Central memory CD4-positive, alpha-beta T cell (primary cell): ENCODE measurements around the gene RAB3B.
"Not testable (repeated sequence)": the region's sequence is repeated elsewhere in the genome, so short reads cannot be mapped to it uniquely, and the experiment has no call there.

Experiments used
- DNase-seq: peaks from one replicate; pipeline ENCODE4 v3.0.0; 2022
- total RNA-seq, 3 experiments: gene quantifications; one replicate each; lab custom pipeline; 2026; lab: John Stamatoyannopoulos, UW

The RAB3B gene, protein sequence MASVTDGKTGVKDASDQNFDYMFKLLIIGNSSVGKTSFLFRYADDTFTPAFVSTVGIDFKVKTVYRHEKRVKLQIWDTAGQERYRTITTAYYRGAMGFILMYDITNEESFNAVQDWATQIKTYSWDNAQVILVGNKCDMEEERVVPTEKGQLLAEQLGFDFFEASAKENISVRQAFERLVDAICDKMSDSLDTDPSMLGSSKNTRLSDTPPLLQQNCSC
- 0 to 0.32 (median 0.22) reads per million in 3 experiments for total RNA-seq

DNA sequence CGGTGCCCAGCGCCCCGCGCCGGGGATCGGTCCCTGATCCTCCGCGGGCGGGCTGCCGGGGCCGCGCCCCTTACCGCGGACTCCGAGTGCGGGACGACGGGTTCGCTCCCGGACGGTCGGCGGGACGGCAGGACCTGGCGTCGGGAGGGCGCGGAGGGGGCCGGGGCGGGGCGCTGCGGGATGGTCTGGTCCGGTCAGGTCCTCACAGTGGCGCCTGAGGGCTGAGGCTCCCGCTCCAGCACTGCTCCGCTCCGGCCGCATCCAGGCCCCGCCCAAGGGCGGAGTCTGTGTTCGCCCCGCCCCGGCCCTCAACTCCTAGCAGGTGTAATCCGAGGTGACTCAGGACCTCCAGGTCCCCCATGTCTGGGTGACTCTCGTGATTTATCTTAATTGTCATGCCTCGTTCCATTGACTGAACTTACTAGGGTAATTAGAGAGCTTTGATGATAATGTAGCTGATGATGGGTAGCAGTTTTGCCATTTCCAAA lies at the start of gene RAB3B:
Gene RAB3B, minus strand, starts transcription at position 223 of the 488 bp plus-strand sequence. CDS start 13,583 bp downstream, outside the sequence.
- DNase-seq = peak; percentile 50

DNA sequence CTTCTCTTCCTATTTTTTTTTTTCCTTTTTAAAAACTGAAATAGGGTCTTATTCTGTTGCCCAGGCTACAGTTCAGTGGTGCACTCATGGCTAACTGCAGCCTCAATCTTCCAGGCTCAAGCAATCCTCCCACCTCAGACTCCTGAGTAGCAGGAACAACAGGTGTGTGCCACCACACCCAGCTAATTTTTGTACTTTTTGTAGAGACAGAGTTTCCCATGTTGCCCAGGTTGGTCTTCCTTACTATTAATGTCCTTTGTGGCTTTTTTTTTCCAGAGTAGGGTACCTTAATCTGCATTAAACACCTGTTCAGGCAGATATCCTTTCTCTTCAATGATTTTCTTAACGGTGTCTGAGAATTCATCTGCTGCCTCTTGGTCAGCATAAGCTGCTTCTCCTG lies 47.4 kb upstream of the RAB3B start:
- DNase-seq = no peak

DNA sequence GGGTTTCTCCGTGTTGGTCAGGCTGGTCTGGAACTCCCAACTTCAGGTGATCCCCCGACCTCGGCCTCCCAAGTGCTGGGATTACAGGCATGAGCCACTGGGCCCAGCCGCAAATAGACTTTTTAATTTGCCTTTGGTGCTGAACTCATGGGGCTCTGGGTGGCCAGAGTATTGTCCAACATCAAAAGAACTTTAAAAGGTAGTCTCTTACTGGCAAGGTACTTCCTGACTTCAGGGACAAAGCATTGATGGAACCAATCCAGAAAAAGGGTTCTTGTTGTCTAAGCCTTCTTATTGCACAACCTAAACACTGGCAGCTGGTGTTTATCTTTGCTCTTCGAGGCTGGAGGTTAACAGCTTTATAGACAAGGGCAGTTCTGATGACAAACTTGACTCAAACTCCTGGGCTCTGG lies 46.9 kb upstream of the RAB3B start:
- DNase-seq = no peak

DNA sequence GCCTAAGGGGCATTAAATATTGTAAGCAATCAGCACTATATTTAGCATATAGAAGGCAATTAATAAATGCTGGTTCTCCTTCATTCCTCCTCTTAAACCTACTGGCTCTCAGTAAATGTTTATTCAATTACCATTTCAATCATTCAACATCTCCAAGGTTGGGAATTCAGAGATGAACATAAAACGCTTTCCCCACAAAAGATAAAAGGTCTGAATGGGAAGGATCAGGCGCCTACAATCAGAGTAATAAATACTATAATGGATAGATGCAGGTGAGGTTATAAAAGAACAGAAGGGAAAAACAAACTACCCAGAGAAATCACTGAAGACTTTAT lies 43.5 kb upstream of the RAB3B start:
- no peak for DNase-seq

DNA sequence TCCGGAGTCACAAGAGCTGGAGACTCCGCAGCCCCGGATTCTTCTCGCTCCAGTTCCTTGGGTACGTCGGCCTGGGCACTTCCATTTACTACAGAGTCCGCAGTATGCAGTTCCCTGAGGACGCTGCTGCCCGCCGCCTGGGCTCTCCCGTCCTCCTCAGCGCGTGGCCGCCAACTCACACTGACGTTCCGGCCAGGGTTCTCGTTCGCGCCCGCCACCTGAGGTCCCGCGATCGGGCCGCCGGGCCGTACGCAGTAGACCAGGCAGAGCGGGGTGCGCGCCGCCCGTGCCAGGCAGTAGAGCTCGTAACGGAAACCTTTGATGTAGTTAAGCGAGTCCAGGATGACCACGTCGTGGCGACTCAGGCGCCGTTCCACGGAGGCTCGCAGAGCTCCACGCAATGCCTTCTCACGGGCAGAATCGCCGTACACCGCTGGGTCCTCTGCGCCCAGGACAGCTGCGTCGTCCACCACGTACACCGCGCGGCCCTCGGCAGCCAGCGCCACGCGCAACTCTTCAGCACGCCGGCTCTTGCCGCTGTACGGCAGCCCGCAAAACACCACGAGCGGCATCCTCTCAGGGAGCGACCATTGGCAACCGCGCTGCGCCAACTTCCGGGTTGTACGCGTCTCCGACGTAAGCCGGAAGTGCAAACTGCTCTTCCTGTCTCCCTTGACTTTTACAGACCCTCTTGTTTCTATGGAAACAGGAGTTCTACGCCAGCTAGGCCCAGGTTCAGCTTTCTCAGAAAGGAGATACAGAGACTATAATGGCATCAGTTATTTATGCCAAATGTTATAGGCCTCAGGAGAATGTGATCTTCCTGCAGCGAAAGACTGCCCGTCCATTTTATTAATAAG lies 42.9 kb upstream of the RAB3B start, which contains the start of gene KTI12:
Gene KTI12, minus strand, starts transcription at position 621 of the 860 bp plus-strand sequence. Its CDS starts 49 bp downstream, at position 572.
- peak; percentile 89 for DNase-seq

DNA sequence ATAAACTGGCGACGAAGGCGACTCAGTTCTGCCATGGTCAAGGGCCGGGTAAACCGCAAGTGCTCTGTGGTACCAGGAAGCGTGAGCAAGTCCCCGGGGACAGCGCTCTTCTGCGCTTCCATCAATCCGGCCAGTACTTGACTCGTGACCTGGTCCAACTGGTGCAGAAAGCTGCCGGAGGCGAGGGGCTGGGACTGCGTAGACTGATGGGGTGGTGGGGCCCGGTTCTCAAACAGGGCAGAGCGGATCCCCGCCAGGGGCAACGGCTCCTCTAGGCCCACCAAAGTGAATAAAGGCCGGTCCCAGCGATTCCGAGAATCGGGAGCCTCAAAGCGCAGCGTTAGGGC lies 42.3 kb upstream of the RAB3B start:
- no peak for DNase-seq

DNA sequence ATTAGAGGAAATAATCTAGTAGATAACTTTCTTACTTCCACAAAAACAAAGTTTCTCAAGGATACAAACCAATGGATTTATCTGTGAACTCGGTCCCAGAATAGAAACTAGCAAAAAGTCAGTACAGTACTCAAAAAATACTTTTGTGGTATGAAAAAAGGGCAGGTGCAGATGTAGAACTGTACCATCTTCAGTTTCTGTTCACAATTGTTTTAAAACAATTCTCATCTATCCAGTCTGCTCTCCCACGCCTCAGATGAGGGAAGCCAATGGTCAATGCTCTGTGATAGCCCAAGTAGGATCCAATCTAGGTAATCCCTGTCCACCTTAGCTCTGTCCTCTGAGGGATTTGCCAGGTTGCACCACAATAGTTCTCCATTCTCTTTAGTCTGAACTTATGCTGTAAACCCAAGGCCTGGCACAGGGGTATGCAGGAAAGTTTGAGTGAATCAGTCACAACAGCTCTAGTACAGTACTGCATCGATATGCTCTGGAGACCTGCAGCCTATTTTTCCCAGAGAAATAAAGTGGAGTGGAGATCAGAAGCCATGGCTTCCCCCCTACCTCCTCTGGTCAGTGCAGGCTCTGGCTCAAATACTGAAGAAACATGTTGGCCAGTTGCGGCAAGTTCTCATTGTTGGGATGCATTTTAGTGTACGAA lies 41.8 kb upstream of the RAB3B start:
- no peak for DNase-seq

DNA sequence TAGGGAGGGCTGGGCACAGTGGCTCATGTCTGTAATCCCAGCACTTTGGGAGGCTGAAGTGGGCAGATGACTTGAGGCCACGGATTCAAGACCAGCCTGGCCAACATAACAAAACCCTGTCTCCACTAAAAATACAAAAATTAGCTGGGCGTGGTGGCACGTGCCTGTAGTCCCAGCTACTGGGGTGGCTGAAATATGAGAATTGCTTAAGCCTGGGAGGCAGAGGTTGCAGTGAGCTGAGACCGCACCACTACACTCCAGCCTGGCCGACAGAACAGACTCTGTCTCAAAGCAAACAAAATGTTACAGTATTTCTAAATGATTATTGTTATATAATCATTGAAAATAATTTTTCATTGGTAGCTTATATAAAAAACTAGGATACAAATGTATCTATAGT lies 38.3 kb upstream of the RAB3B start:
- not testable (repeated sequence) for DNase-seq

DNA sequence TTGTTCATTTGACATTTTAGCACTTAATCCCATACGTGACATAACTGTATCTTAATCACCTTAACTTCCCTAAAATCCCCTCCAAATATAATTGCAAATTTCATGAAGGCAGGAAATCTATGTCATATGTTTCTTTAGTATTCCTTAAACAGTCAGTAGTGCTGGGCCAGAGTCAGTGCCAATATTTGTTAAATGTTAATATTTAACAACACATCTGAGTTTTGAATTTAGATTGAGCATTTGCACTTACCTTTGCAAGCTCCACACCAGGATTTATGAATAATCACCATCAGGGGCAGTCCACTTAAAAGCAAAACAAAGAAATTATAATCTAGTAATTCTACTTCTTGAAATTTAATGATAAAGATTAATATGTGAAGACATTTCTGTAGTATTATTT lies 37.8 kb upstream of the RAB3B start:
- DNase-seq = no peak

DNA sequence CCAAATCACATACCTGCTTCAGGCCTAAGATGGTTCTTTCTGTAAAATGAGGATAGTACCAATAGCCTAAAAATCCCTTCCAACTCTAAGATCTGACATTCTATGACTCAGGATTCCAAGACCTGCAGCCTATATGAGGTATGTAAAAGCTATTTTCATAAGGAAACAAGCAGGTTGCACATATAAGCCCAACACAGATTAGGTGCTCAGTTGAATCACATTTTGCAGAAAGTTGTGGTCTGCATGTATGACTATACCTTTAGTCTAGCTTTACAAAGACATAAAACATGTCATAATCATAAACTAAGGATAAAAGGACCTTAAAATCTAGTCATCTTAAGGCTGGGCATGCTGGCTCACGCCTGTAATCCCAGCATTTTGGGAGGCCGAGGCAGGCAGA lies 35.8 kb upstream of the RAB3B start:
- DNase-seq = no peak

DNA sequence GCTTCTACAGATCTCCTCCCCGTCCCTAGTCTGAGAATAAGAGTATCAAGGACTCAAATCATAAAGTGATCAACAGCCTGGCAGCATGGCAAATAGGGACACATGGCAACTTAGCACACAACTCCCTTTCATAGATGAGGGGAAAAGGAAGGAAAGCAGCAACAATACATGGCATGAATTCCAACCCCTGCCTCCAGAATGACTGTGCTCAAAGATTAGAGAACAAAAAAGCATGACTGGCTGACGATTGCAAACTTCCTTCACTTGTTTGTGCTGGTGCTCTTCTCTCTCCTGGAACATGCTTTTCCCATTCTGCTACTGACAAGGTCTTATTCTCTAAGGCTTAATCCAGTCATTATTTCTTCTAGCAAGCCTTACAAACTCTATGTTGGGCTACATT lies 31.6 kb upstream of the RAB3B start:
- DNase-seq = no peak

DNA sequence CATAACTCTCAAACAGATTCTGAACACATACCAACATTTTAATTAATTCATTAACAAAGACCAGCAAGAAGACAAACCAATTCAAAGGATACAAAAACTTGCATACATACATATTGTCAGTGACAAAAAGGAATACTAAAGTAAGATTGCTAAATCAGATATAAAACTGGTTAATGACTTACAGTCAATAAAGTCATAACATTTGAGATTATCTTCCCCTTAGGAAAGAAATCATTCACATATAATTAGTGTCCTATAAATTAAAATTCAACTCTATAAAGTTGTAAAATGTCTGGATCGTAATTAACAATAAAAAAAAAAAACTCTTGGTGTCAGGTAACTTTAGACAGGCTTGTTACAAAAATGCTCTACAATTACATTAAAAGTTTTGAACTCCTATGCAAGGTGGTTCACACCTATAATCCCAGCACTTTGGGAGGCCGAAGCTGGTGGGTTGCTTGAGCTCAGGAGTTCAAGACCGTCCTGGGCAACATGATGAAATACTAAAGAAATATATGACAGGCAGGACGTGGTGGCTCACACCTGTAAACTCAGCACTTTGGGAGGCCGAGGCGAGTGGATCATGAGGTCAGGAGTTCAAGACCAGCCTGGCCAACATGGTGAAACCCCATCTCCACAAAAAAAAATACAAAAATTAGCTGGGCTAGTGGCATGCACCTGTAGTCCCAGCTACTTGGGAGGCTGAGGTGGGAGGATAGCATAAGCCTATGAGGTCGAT lies 17.7 kb upstream of the RAB3B start:
- DNase-seq = no peak

DNA sequence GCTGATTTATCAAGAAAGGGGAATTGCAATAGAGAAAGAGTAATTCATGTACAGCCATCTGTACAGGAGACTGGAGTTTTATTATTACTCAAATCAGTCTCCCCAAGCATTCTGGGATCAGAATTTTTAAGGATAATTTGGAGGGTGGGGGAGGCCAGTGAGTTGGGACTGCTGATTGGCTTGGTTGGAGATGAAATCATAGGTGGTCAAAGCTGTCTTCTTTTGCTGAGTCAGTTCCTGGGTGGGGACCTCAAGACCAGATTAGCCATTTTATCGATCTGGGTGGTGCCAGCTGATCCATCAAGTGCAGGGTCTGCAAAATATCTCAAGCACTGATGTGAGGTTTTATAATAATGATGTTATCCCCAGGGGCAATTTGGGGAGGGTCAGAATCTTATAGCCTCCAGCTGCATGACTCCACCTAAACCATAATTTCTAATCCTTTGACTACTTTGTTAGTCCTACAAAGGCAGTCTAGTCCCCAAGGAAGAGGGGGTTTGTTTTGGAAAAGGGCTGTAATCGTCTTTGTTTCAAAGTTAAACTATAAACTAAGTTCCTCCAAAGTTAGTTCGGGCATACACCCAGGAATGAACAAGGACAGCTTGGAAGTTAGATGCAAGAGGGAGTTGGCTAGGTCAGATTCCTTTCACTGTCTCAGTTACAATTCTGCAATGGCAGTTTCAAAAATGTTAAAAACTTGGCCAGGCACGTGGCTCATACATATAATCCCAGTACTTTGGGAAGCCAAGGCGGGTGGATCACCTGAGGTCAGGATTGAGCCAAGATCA lies 16.9 kb upstream of the RAB3B start:
- DNase-seq = no peak

DNA sequence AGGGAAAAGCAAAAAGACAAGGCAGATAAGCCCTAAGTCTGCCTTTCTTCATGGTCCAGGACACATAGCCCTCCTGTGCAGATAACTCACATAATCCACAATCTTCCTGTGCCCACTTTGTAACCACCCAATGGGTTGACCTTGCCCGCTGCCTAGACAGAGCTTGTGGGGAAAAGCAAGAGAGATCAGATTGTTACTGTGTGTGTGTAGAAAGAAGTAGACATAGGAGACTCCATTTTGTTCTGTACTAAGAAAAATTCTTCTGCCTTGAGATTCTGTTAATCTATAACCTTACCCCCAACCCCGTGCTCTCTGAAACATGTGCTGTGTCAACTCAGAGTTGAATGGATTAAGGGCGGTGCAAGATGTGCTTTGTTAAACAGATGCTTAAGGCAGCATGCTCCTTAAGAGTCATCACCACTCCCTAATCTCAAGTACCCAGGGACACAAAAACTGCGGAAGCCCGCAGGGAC lies 15.6 kb upstream of the RAB3B start:
- not testable (repeated sequence) for DNase-seq

DNA sequence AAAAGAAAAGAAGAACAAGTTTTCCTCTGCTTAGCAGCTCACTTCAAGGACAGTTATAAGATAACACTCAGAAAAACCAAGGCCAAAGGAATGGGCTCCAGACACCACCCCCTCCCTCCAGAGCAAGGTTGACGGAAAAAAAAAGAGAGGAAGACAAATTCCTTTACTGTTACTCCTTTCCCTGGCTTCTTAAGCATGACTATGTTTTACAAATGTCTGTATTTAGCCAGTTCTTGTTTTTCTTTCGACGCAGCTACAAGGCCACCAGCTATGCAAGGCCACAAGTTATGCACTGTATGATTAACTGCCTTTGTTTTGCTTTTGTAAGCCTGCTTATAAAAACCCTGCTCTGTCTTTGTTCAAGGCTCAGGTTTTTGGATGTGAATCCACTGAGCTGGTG lies 15.0 kb upstream of the RAB3B start:
- DNase-seq = not testable (repeated sequence)

DNA sequence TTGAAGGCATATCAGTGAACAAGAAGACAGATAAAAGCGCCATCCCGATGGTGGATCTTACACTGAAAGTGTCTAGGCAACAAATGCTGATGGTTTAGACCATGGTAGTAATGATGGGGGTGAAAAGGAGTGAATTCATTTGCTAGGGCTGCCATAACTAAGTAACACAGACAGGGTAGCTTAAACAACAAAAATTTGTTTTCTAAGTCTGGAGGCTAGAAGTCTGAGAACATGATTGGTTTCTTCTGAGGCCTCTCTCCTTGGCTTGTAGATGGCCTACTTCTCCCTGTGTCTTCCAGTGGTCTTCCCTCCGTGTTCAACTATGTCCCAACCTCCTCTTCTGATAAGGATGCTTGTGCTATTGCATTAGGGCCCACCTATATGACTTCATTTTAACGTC lies 13.4 kb upstream of the RAB3B start:
- DNase-seq = no peak

DNA sequence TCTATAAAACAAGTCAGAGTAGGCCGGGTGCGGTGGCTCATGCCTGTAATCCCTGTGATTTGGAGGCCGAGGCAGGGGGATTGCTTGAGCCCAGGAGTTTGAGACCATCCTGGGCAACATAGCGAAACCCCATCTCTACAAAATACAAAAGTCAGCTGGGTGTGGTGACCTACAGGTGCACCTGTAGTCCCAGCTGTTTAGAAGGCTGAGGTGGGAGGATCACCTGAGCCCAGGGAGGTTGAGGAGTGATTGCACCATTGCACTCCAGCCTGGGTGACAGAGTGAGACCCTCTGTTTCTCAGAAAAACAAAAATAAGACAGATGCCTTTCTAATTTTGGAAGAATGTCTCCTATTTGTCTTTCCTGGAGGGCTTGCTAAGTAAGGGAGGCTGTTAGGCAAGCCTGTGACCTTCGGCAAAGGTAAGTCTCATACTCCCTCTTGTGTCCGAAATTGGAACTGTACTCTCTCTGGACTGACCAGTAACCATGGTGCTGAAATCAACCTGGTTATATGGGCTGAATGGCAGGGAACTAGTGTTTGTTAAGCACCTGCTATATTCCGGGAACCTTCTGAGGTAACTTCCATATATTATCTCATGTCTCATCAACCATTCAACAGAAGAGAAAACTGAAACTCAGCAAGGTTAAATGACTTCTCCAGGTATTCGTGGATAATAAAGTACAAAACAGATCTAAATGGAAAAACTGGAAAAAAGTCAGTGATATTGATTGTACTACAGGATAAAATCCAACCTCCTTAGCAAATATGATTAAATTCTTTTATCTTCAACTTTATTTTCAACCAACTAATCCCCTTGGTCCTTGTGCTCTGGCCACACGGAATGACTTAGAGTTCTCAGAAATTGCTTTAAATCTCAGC lies 11.8 kb upstream of the RAB3B start:
- DNase-seq = peak; percentile 60

DNA sequence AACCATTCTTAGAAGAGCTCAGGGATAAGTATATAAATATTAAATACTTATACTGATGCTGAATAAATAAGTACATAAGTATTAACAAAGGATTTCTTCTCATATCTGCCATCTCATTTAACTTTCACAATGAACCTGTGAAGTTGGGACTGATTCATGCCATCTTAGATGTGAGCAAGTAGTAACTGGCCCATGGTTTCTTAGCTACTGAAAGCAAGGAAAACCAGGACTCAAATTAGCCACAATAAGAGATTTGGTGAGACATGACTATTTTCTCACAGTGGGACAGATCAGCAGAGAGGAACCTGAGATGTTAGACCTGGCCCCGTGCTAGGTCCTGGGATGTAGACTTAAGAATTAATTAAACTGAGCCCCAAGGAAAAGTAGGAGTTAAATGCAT lies 8.2 kb upstream of the RAB3B start:
- DNase-seq = no peak

DNA sequence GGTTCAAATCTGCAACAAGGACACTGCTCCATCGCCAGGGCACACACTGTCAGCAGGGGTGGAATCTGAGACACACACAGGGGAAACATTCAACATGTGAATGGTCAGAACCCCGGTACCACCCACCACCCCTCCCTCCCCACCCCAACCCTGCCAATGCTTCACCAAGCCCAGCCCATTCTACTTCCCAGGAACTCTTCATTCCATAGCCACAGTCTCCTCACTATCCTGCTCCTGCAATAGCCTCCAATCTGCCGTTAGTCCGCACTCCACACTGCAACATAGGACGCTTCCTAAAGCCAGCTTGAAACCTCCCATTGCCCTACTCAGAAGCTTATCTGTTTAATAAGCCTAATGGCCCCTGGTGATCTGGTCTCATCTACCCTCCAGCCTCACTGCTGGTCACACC lies 7.5 kb upstream of the RAB3B start:
- no peak for DNase-seq

DNA sequence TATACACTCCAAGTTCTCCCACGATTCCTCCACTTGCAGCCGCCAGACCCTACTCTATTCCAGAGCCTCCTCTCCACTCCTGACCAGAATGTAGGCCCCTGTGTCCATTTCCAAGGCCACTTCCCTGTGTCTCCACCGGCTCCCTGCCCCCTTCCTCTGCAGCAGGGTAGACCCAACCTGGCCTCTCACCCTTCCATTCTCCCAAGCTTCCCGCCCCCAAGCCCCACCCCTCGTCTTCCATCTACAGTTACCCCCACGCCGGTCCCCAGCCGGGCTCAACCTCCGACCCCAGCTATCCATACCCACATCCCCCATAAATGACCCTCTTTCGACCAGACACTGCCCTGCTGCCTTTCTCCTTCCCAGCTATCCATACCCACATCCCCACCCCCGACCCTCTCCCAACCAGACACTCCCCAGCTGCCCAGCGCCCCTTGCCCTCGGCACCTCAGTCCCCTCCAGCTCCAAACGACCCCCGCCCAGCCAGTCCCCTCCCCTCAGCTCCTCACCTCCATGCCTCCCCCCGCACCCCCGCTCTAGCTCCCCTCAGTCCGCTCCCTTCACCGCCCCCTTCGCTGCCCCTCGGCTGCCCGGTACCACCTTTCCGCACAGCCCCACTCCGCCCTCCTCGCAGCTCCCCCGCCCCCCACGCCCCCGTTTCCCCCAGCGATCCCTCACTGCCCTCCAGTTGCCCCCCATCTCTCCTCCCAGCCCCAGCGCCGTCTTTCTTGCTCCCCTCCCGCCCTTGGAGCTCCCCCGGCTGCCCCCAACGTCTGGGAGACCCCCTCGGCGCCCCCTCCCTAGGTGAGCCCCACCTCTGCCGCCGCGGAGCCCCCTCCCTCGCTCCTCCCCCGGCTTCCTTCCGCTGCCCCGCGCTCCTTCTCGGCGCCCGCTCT lies 670 bp downstream of the RAB3B start:
- no peak for DNase-seq
